ENCODE results near the gene THAP5.

Gene THAP5

DNA sequence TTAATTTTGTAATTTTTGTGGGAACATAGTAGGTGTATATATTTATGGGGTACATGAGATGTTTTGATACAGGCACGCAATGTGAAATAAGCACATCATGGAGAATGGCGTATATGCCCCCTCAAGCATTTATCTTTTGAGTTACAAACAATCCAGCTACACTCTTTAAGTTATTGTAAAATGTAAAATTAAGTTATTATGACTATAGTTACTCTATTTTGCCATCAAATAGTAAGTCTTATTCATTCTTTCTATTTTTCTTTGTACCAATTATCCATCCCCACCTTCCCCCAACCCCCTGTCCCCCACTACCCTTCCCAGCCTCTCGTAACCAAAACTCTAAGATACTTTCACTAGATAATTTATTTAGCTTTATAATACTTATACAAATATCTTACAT is 35.8 kb downstream of the THAP5 start:
- DNase-seq (ENCODE audit: low spot score) = no peak

DNA sequence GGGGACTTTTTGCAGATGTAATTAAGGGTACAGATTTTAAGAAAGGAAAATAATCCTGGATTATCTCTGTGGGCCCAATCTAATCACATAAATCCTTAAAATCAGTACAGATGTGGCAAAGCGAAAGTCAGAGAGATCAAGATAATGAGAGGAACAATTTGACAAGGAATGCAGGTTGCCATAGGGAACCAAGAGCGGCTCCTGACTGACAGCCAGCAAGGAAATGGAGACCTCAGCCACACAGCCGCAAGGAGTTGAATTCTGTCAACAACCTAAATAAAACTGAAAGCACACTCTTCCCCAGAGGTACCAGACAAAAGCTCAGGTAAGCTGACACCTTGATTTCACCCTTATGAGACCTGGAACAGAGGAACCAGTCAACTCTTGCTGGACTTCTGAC is 40.2 kb downstream of the THAP5 start:
- DNase-seq (ENCODE audit: low spot score) = no peak

- no peak for DNase-seq (ENCODE audit: low spot score)
Observed at GRCh38 chr7:108528183-108528712, 41.3 kb downstream of the THAP5 start.

DNA sequence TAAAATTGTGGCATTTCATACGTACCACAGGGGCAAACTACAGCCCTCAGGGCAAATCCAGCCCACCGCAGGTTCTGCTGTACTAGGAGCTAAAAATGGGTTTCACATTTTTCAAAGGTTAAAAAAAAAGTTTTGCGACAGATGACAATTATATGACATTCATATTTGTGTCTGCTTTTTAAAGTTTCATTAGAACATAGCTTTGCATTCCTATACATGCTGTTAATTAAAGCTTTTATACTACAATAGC is 42.8 kb downstream of the THAP5 start:
- DNase-seq (ENCODE audit: low spot score) = no peak

DNA sequence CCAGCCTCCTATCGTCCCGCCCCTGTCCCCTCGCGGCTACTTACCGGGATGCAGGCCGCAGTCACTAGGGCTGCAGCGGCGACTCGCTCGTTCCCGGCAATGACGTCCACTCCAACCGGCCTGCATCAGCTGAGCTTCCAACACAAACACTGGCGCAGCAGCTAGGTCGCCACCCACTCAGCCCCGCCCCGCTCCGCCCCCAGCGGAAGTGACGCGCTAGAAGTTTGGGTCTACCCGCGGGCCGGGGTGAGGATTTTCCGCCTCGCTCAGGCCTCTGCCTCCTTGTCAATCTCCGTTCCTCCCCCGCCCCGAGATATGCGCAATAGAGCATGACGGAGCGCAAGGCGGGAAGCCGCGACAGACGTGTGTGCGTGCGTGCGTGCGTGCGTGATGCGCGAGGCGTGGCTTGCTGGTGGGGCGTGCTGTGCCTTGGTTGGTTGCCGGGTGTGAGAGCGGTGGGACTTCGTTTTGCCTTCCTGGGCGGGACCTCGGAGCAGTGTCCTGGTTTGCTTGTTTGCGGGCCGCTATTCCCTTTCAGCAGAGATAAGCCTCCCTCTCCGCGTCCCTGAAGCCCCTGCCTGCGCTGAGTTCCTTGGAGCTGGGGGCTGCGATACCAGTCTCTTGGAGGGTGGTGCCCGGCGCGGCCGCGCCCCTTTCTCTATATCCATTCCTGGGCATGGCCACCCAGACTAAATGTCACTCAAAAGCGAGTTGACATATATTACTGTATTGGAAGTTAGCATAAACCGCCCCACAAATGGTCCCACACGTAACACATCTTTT is 43.3 kb downstream of the THAP5 start, which contains the start of gene PNPLA8:
Gene PNPLA8, minus strand, starts transcription at position 151 of the 783 bp plus-strand sequence. CDS start 10,644 bp downstream, outside the sequence.
- peak; percentile 96 for DNase-seq (ENCODE audit: low spot score)

DNA sequence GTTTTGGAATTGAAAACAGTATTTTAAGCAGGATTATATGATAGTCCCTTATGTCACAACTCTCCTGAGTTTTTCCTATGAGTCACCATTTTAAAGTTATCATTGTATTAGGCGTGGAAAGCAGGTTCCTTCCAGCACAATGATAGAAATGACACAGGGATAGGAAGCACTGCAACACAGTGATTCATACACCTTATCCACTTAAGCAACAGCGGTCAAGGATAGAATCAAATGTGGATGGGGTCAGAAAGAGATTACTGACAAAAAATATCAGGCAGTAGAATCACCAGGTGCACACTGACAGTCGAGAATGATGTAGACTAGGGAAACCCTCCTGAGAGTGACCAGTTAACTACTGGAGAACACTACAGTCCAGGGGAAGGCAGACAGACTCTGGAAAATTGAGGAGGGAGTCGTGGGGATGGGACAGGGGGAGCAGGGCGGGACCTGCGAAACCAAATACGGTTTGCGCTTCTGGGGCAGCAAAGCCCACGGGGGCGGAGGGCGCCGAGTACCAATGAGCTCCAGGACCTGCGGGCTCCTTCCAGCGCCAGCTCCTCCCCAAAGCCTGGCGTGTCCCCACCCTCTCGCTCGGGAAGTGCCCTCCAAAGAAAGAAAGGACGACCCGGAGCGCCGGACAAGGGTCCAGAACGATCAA is 44.0 kb downstream of the THAP5 start:
- DNase-seq (ENCODE audit: low spot score) = peak; percentile 78

- DNase-seq (ENCODE audit: low spot score) = no peak
Observed at GRCh38 chr7:108522780-108523179, 46.7 kb downstream of the THAP5 start.

- no peak for DNase-seq (ENCODE audit: low spot score)
Observed at GRCh38 chr7:108517951-108518350, 51.6 kb downstream of the THAP5 start.

GRCh38 chr7:108515630-108516029 is 53.9 kb downstream of the THAP5 start:
- no peak for DNase-seq (ENCODE audit: low spot score)

DNA sequence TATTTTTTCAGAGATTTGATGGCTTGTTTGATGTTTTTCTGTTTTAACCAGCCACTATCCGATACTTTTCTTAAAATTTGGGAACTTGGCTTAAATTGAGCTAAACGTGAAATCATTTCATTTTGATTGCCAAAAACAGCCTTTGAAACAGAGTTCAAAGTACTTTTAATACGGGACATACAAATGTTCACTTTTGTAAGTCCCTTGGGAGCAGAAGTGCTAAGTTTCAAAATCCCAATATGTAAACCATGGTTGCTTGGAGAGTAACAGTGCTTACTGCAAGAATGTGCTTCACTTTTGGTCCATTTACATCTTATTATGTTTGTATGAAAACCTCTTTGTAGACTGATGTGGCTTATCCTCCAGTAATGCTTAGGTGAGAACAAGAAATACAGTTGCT is 54.5 kb downstream of the THAP5 start:
- no peak for DNase-seq (ENCODE audit: low spot score)

All from AG08396 (cell line).